A549 (cell line): Measurements from ENCODE around the gene SLC25A39.

Experiments used
- CEBPB ChIP-seq, 2 experiments: fragments of >200 bp in 1 of 2; sonication (Bioruptor Twin) in 1 of 2; formaldehyde crosslinking in 1 of 2; IDR thresholded peaks; 2 replicates each; pipeline ENCODE4 v1.6.1; 2012 to 2016
- EP300 ChIP-seq, 2 experiments: fragments of >200 bp; sonication (Bioruptor Twin); formaldehyde crosslinking; IDR thresholded peaks; 2 replicates in 1 of 2; 3 replicates in 1 of 2; pipeline ENCODE4 v1.6.1; 2016 to 2017
- HDAC2 ChIP-seq: fragments of 200-600 bp; sonication (generic); IDR thresholded peaks from 2 replicates; pipeline ENCODE4 v1.6.1; 2016
- JUN ChIP-seq, 2 experiments: fragments of >200 bp; sonication (Bioruptor Twin); formaldehyde crosslinking; IDR thresholded peaks; 2 replicates in 1 of 2; 3 replicates in 1 of 2; pipeline ENCODE4 v1.6.1; 2016 to 2017
- PHF8 ChIP-seq: fragments of 200-600 bp; sonication (generic); IDR thresholded peaks from 2 replicates; pipeline ENCODE4 v1.6.1; 2016; ENCODE audit warnings: low read depth, mild to moderate bottlenecking, antibody characterized with exemption, moderate library complexity, borderline replicate concordance
- POLR2A ChIP-seq: IDR thresholded peaks from 2 replicates; pipeline ENCODE4 v1.6.1; 2012; ENCODE audit warnings: mild to moderate bottlenecking, low read length
- TF ChIP-seq, protein P1 (sequence below): fragments of >200 bp; sonication (Bioruptor Twin); formaldehyde crosslinking; IDR thresholded peaks from 3 replicates; pipeline ENCODE4 v1.5.1; 2016

- TF ChIP-seq CEBPB (IDR thresholded peaks at IDR 0.05): no peak
- no peak for TF ChIP-seq PHF8
- TF ChIP-seq, protein P1, sequence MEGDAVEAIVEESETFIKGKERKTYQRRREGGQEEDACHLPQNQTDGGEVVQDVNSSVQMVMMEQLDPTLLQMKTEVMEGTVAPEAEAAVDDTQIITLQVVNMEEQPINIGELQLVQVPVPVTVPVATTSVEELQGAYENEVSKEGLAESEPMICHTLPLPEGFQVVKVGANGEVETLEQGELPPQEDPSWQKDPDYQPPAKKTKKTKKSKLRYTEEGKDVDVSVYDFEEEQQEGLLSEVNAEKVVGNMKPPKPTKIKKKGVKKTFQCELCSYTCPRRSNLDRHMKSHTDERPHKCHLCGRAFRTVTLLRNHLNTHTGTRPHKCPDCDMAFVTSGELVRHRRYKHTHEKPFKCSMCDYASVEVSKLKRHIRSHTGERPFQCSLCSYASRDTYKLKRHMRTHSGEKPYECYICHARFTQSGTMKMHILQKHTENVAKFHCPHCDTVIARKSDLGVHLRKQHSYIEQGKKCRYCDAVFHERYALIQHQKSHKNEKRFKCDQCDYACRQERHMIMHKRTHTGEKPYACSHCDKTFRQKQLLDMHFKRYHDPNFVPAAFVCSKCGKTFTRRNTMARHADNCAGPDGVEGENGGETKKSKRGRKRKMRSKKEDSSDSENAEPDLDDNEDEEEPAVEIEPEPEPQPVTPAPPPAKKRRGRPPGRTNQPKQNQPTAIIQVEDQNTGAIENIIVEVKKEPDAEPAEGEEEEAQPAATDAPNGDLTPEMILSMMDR: no peak
- TF ChIP-seq HDAC2: no peak
- TF ChIP-seq POLR2A: no peak
- TF ChIP-seq JUN (IDR thresholded peaks at IDR 0.05): no peak
- TF ChIP-seq EP300 (IDR thresholded peaks at IDR 0.05): no peak
Observed at GRCh38 chr17:44309472-44309871, 15.2 kb downstream of the SLC25A39 start.
